Left ventricle myocardium inferior (tissue), 1 donor: ENCODE measurements around the gene EIF4G2. TPM values are rescaled to one million over a fixed set of nuclear protein-coding genes. Genes with fewer than 3 reads are reported as not detected.
A peak's percentile ranks its signal among the peaks of the same experiment; 100 is the strongest.

ENCODE experiments used
- DNase-seq: peaks from one replicate; pipeline ENCODE4 v3.0.0-alpha.2; 2020
- H3K27ac ChIP-seq: fragments of 200-600 bp; replicated peaks from 2 replicates; pipeline ENCODE4 v1.8.0; 2021
- H3K27me3 ChIP-seq: fragments of 200-600 bp; 2 replicates; pipeline ENCODE4 v1.8.0; 2021; ENCODE audit warnings: low read depth
- H3K36me3 ChIP-seq: fragments of 200-600 bp; 2 replicates; pipeline ENCODE4 v1.8.0; 2021
- H3K4me1 ChIP-seq: fragments of 200-600 bp; 2 replicates; pipeline ENCODE4 v1.8.0; 2021
- H3K4me3 ChIP-seq: fragments of 200-600 bp; 2 replicates; pipeline ENCODE4 v1.8.0; 2021; ENCODE audit warnings: mild to moderate bottlenecking, moderate library complexity
- H3K9me3 ChIP-seq: fragments of 200-600 bp; replicated peaks from 2 replicates; pipeline ENCODE4 v1.8.0; 2021
- CTCF ChIP-seq: fragments of 200-600 bp; IDR thresholded peaks from 2 replicates; pipeline ENCODE4 v1.8.0; 2021; ENCODE audit warnings: antibody characterized with exemption, mild to moderate bottlenecking, borderline replicate concordance
- intact Hi-C: fragments of 100-400 bp; cut with micrococcal nuclease; formaldehyde crosslinking; loops from one replicate; pipeline ENCODE4 v1.11.0; 2022
- total RNA-seq: library from RNA; stranded (reverse); fragmentation: NEBNext Ultra II Directional; extraction: Animal tissue kit (Norgen Biotek cat#: 25700); gene quantifications from one replicate; pipeline ENCODE4 v1.2.1, GENCODE V29; 2021
- donor health status: DM: no; HTN: yes; CAD: no; lungs with severe emphysema.

Gene EIF4G2
- total RNA-seq, 1 donor from 2014 or later, result 760 TPM

DNA sequence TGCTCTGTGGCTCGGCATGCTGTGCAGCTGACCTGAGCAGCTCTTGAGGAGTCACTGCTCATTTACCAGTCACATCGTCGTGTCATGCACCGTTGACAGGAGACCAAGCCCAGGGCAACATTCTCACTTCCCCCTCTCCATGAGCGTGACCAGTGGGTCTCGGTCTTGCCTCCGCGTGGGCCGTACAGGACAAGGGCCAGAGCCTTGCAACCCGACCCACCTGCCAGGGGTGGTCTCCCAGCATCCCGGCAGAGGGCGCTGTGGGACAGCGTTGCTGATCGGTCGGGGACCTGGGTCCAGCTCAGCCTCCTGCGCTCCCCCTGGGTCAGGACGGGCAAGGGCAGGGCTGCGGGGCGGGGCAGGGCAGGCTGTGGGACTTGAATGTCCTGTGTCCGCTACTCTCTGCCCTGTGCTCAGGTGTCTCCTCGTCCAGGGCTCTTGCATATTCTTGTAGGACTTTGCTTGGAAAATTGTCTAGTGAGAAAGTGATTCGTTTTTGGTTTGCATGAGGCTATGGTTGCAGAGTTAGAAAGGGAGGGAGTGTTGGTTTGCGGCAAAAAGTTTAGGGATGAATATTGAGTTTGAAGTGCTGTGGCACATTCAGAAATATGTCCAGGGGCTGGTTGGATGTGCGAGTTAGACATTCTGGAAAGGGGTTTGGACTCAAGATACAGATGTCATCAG lies 16.2 kb downstream of the EIF4G2 start:
- Histone ChIP-seq H3K36me3 (peaks cover 22% of the 10 kb centered on the region), H3K4me3 (peak overlapping the region; percentile 38), H3K27me3 (no peaks in the 10 kb centered on the region), H3K27ac (no peak overlapping the region), H3K9me3 (no peaks in the 10 kb centered on the region), H3K4me1 (peaks cover 9% of the 10 kb centered on the region)
- TF ChIP-seq CTCF, result peak; percentile 95
- DNase-seq, result peak; percentile 87
- intact Hi-C loops, result loop anchor here (10.0 kb wide), 2 partner anchors 112 to 232 kb away; no protein-coding TSS in a partner anchor

DNA sequence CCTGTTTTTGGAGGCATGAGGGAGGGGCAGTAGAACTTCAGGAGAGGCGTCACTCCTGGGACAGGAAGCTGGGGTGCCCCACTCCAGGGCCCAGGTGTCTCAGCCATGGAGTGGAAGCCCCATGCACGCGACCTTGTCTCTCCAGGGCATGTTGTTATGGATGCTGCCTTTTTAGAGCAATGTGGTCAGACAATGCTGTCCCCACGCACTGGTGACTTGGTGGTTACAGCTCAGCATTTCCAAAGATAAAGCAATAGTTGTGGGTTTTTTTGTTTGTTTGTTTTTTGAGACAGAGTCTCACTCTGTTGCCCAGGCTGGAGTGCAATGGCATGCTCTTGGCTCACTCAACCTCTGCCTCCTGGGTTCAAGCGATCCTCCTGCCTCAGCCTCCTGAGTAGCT lies 22.3 kb downstream of the EIF4G2 start:
- intact Hi-C loops, result no loop called here
- H3K4me3 ChIP-seq, result no peak overlapping the region
- DNase-seq, result no peak
- no peak overlapping the region for H3K27ac ChIP-seq
- peaks cover 27% of the 10 kb centered on the region for H3K4me1 ChIP-seq
- H3K27me3 ChIP-seq, result no peaks in the 10 kb centered on the region
- no peak for TF ChIP-seq CTCF
- H3K9me3 ChIP-seq, result no peaks in the 10 kb centered on the region
- H3K36me3 ChIP-seq, result no peaks in the 10 kb centered on the region

DNA sequence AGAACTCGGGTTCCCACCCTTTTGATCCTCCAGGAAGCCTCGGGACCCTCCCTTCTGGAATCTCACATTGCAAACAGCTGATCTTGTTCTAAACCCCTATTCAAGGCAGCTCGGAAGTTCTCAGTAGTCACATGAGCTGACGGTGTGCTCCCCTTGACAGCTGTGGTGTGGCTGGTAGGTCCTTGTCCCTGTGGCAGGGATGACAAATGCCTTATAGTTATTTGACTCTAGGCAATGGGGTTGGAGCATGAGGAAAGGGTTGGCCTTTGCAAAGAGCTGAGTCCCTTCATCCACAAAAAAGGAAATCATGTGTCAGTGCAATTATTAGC lies 23.6 kb downstream of the EIF4G2 start:
- intact Hi-C loops, result no loop called here
- DNase-seq, result no peak
- Histone ChIP-seq H3K27me3 (no peaks in the 10 kb centered on the region), H3K4me1 (peaks cover 33% of the 10 kb centered on the region), H3K9me3 (no peaks in the 10 kb centered on the region), H3K27ac (peak overlapping the region; percentile 60), H3K4me3 (no peak overlapping the region), H3K36me3 (peaks cover under 1% of the 10 kb centered on the region)
- TF ChIP-seq CTCF, result no peak

GRCh38 chr11:10784232-10785145 lies 24.2 kb downstream of the EIF4G2 start:
- peak; percentile 28 for DNase-seq
- intact Hi-C loops, result no loop called here
- Histone ChIP-seq H3K4me1 (peaks cover 38% of the 10 kb centered on the region), H3K9me3 (no peaks in the 10 kb centered on the region), H3K27ac (peak overlapping the region; percentile 60), H3K27me3 (no peaks in the 10 kb centered on the region), H3K4me3 (no peak overlapping the region), H3K36me3 (peaks cover 6% of the 10 kb centered on the region)
- no peak for TF ChIP-seq CTCF

DNA sequence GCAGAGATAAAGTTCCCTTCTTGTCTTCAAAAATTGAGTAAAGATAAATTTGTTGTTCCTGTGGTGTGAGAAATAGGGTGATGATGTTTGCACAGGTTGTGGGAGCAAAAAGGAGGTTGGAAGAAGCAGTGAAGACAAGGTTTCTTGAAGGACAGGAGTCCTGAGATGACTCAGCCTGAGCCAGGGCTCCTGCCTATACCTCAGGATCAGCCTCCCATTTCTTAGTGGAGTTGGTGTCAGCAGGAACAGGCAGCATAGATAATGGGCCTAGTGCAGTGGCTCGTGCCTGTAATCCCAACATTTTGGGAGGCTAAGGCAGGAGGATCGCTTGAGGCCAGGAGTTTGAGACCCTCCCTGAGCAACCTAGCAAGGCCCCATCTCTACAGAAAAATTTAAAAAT lies 28.7 kb downstream of the EIF4G2 start:
- H3K4me3 ChIP-seq, result no peak overlapping the region
- no peak overlapping the region for H3K27ac ChIP-seq
- H3K9me3 ChIP-seq, result no peaks in the 10 kb centered on the region
- intact Hi-C loops, result no loop called here
- DNase-seq, result no peak
- no peak for TF ChIP-seq CTCF
- H3K4me1 ChIP-seq, result peaks cover 58% of the 10 kb centered on the region
- H3K36me3 ChIP-seq, result peaks cover 34% of the 10 kb centered on the region
- no peaks in the 10 kb centered on the region for H3K27me3 ChIP-seq
